Kidney epithelial cell (primary cell): ENCODE results near the gene SF3B5. TPM values are rescaled to one million over a fixed set of nuclear protein-coding genes. Genes with fewer than 3 reads are reported as not detected.
"Not testable (repeated sequence)": the region's sequence is repeated elsewhere in the genome, so short reads cannot be mapped to it uniquely, and the experiment has no call there.

Source experiments
- DNase-seq: peaks from one replicate; pipeline ENCODE4 v3.0.0-alpha.2; 2010; ENCODE audit warnings: low read depth
- H3K27me3 ChIP-seq: 2 replicates; pipeline ENCODE4 v1.6.0; 2011; ENCODE audit warnings: low read length; ENCODE audit not compliant: control insufficient read depth, insufficient read depth
- H3K36me3 ChIP-seq: 2 replicates; pipeline ENCODE4 v1.5.1; 2011; ENCODE audit warnings: low read length; ENCODE audit not compliant: control insufficient read depth, insufficient read depth
- H3K4me3 ChIP-seq: 2 replicates; pipeline ENCODE4 v1.5.1; 2011; ENCODE audit warnings: low read depth, mild to moderate bottlenecking, control low read depth, low read length
- CTCF ChIP-seq: IDR thresholded peaks from 2 replicates; pipeline ENCODE4 v1.5.1; 2011; ENCODE audit warnings: mild to moderate bottlenecking, moderate library complexity, low read length, control low read depth, inconsistent platforms; ENCODE audit not compliant: insufficient read depth, poor library complexity, severe bottlenecking
- total RNA-seq: library from RNA; depleted of rRNA; stranded (reverse); fragments of >200 nt; gene quantifications from 2 replicates; pipeline ENCODE4 v1.2.3, GENCODE V29; 2015

Gene SF3B5
- total RNA-seq, 1 donor from 2014 or later = 157 TPM

- no peak for DNase-seq
- H3K36me3 ChIP-seq = peaks cover 1% of the 10 kb centered on the region
- H3K4me3 ChIP-seq = no peak overlapping the region
- TF ChIP-seq CTCF = no peak
- no peaks in the 10 kb centered on the region for H3K27me3 ChIP-seq
Observed at GRCh38 chr6:144090384-144090783, 5.0 kb downstream of the SF3B5 start.

- H3K4me3 ChIP-seq = no peak overlapping the region
- DNase-seq = no peak
- no peak for TF ChIP-seq CTCF
Observed at GRCh38 chr6:144087789-144088426, 7.5 kb downstream of the SF3B5 start.

GRCh38 chr6:144086959-144087358 is 8.4 kb downstream of the SF3B5 start:
- no peak for DNase-seq
- no peak overlapping the region for H3K4me3 ChIP-seq
- TF ChIP-seq CTCF = no peak

More at GRCh38 chr6:144087789-144088426, 7.5 kb downstream of the SF3B5 start:
- H3K27me3 ChIP-seq = no peaks in the 10 kb centered on the region
- no peaks in the 10 kb centered on the region for H3K36me3 ChIP-seq

GRCh38 chr6:144083172-144083571 is 12.2 kb downstream of the SF3B5 start:
- Histone ChIP-seq H3K4me3 (no peak overlapping the region), H3K36me3 (no peaks in the 10 kb centered on the region), H3K27me3 (no peaks in the 10 kb centered on the region)
- no peak for TF ChIP-seq CTCF
- no peak for DNase-seq

More at GRCh38 chr6:144086959-144087358, 8.4 kb downstream of the SF3B5 start:
- no peaks in the 10 kb centered on the region for H3K36me3 ChIP-seq
- H3K27me3 ChIP-seq = no peaks in the 10 kb centered on the region

DNA sequence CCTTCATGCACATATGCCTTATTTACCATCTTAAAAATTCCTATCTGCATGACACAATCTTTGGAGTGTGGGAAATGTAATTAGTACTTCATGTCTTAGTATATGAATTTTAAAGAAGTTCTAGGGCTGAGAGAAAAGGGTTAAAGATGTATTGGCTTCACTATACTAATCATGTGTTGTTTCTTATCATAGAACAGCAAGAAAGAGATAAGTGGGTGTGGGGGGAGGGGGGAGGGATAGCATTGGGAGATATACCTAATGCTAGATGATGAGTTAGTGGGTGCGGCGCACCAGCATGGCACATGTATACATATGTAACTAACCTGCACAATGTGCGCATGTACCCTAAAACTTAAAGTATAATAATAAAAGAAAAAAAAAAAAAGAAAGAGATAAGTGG is 13.0 kb downstream of the SF3B5 start:
- not testable (repeated sequence) for H3K36me3 ChIP-seq, H3K27me3 ChIP-seq, H3K4me3 ChIP-seq, DNase-seq

- H3K36me3 ChIP-seq = no peaks in the 10 kb centered on the region
- TF ChIP-seq CTCF = no peak
- DNase-seq = no peak
- H3K4me3 ChIP-seq = no peak overlapping the region
- H3K27me3 ChIP-seq = no peaks in the 10 kb centered on the region
Observed at GRCh38 chr6:144077871-144078270, 17.5 kb downstream of the SF3B5 start.
